Thyroid gland (tissue), 4 donors: ENCODE data around the gene SAMD4A. TPM values are rescaled to one million over a fixed set of nuclear protein-coding genes. Genes with fewer than 3 reads are reported as not detected.

Experiments used
- DNase-seq, 2 donors: peaks; one replicate each; pipeline ENCODE4 v3.0.0-alpha.2; 2019
- H3K27ac ChIP-seq, 3 donors: fragments of 200-600 bp; sonication (generic); 1 replicate in 2 of 3; 2 replicates in 1 of 3; pipeline ENCODE4 v1.5.1; 2016 to 2019; ENCODE audit warnings: mild to moderate bottlenecking in 1 of 3, moderate library complexity in 1 of 3
- H3K27me3 ChIP-seq: fragments of 200-600 bp; sonication (generic); one replicate; pipeline ENCODE4 v1.5.1; 2019
- H3K36me3 ChIP-seq, 2 donors: fragments of 200-600 bp; sonication (generic); one replicate each; pipeline ENCODE4 v1.5.1; 2016 to 2019
- H3K4me1 ChIP-seq, 2 donors: fragments of 200-600 bp; sonication (generic); one replicate each; pipeline ENCODE4 v1.5.1; 2017 to 2019
- H3K4me3 ChIP-seq, 3 donors: fragments of 200-600 bp; sonication (generic); replicated peaks in 1 of 3; 1 replicate in 2 of 3; 2 replicates in 1 of 3; pipeline ENCODE4 v1.5.1; 2016; ENCODE audit warnings: mild to moderate bottlenecking in 1 of 3
- H3K9me3 ChIP-seq: fragments of 200-600 bp; sonication (generic); one replicate; pipeline ENCODE4 v1.5.1; 2017
- CTCF ChIP-seq, 6 experiments: fragments of 200-600 bp in 3 of 6; fragments of 450-650 bp in 3 of 6; sonication (generic) in 3 of 6; IDR thresholded peaks; one replicate each; pipeline ENCODE4 v1.5.1; 2016 to 2019; ENCODE audit warnings: antibody characterized with exemption in 6 of 6, mild to moderate bottlenecking in 2 of 6, inconsistent platforms in 1 of 6, moderate library complexity in 1 of 6
- POLR2A ChIP-seq, 2 donors: fragments of 450-650 bp; IDR thresholded peaks; one replicate each; pipeline ENCODE4 v1.6.1; 2017; ENCODE audit warnings: antibody characterized with exemption in 2 of 2, mild to moderate bottlenecking in 2 of 2, moderate library complexity in 1 of 2
- WGBS, 2 donors: methylation state at CpG; one replicate each; pipeline ENCODE4 v1.1.5; 2017; 5-methylcytosine and 5-hydroxymethylcytosine counted together
- intact Hi-C: fragments of 100-400 bp; cut with DNase I; formaldehyde crosslinking; loops from one replicate; pipeline ENCODE4 v1.15.1; 2023
- total RNA-seq, 4 donors: library from RNA; depleted of rRNA; stranded (reverse); fragments of >200 nt; gene quantifications; one replicate each; pipeline ENCODE4 v1.2.3, GENCODE V29; 2016

SAMD4A gene
- total RNA-seq, 4 donors from 2014 or later, result 12.6 to 32.7 (median 17.6) TPM

- Histone ChIP-seq H3K4me1 (peaks cover 0 to 6% of the 10 kb centered on the region in 2 donors), H3K27me3 (no peaks in the 10 kb centered on the region), H3K36me3 (no peaks in the 10 kb centered on the region), H3K27ac (no peak overlapping the region), H3K9me3 (no peaks in the 10 kb centered on the region), H3K4me3 (no peak overlapping the region)
- DNase-seq, result no peak
- no peak for TF ChIP-seq POLR2A (IDR thresholded peaks at IDR 0.05)
- no peak for TF ChIP-seq CTCF (IDR thresholded peaks at IDR 0.05)
- 81 to 82% methylated on average over 6 of the region's 6 CpGs for WGBS, 2 donors
- intact Hi-C loops, result no loop called here
Observed at GRCh38 chr14:54659365-54659764, 92.4 kb downstream of the SAMD4A start.

GRCh38 chr14:54660604-54661111 is 93.7 kb downstream of the SAMD4A start:
- TF ChIP-seq CTCF (IDR thresholded peaks at IDR 0.05) (no peak), POLR2A (IDR thresholded peaks at IDR 0.05) (no peak)
- Histone ChIP-seq H3K4me3 (no peak overlapping the region), H3K27ac (no peak overlapping the region), H3K27me3 (no peaks in the 10 kb centered on the region), H3K9me3 (no peaks in the 10 kb centered on the region), H3K36me3 (no peaks in the 10 kb centered on the region), H3K4me1 (peaks cover 0 to 5% of the 10 kb centered on the region in 2 donors)
- no peak for DNase-seq
- WGBS, 2 donors, result 85 to 88% methylated on average over 4 of the region's 4 CpGs
- intact Hi-C loops, result no loop called here

DNA sequence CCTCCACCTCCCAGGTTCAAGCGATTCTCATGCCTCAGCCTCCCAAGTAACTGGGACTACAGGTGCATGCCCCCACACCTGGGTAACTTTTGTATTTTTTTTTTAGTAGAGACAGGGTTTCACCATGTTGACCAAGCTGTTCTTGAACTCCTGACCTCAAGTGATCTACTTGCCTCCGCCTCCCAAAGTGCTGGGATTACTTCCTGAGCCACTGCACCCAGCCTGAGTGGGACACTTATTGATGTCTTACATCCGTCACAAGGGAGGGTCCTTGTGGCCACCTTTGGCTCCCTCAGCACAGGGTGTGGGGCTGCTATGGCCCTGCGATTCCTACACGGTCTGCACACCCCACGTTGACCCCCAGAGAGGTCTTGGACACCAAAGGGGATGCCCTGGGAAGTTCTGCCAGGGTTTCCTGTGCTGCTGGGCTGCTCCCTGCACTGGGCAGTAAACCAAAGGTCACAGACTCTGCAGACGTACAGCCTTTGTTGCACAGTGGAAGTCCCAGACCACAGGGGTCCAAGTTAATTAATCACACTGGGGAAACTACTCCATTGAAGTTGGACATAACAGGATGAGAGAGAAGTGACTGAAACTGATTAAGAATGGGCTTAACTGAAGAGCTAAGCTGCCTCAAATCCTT is 95.7 kb downstream of the SAMD4A start:
- TF ChIP-seq CTCF (IDR thresholded peaks at IDR 0.05), result no peak
- TF ChIP-seq POLR2A (IDR thresholded peaks at IDR 0.05), result no peak

GRCh38 chr14:54664961-54665360 is 98.0 kb downstream of the SAMD4A start:
- no peaks in the 10 kb centered on the region for H3K36me3 ChIP-seq
- TF ChIP-seq POLR2A (IDR thresholded peaks at IDR 0.05), result no peak
- TF ChIP-seq CTCF (IDR thresholded peaks at IDR 0.05), result no peak
- no peak for DNase-seq
- 73% methylated on average over 2 of the region's 2 CpGs for WGBS, 2 donors
- H3K27me3 ChIP-seq, result no peaks in the 10 kb centered on the region
- no peak overlapping the region for H3K4me3 ChIP-seq
- H3K4me1 ChIP-seq, result peaks cover 0 to 11% of the 10 kb centered on the region in 2 donors
- H3K27ac ChIP-seq, result no peak overlapping the region
- no peaks in the 10 kb centered on the region for H3K9me3 ChIP-seq
- intact Hi-C loops, result no loop called here

More for the DNA sequence above, 95.7 kb downstream of the SAMD4A start:
- H3K4me1 ChIP-seq, result peaks cover 0 to 11% of the 10 kb centered on the region in 2 donors
- DNase-seq, result no peak
- no peaks in the 10 kb centered on the region for H3K36me3 ChIP-seq
- no peak overlapping the region for H3K4me3 ChIP-seq
- H3K27me3 ChIP-seq, result no peaks in the 10 kb centered on the region
- WGBS, 2 donors, result 68 to 71% methylated on average over 7 of the region's 7 CpGs
- intact Hi-C loops, result no loop called here
- H3K27ac ChIP-seq, result no peak overlapping the region
- no peaks in the 10 kb centered on the region for H3K9me3 ChIP-seq

DNA sequence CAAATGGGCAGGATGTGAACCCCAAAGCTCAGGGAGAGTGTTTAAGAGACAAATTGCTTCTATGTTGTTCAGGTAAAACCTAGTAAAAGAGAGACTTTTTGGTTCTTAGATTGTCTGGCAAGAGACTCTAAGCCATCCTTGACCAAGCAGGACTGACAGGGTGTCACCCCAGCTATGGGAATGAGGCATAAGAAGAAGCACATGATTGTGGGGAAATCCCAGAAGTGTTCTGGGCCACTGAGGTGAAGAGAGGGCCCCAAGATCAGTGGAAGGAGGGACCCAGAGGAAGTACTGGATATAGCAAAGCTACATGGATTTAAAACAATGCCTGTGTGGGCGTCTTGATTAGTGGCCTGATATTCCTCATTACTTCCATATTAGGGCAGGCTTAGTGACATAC is 99.0 kb downstream of the SAMD4A start:
- Histone ChIP-seq H3K4me1 (peaks cover 0 to 11% of the 10 kb centered on the region in 2 donors), H3K4me3 (no peak overlapping the region), H3K27ac (no peak overlapping the region), H3K27me3 (no peaks in the 10 kb centered on the region), H3K36me3 (no peaks in the 10 kb centered on the region), H3K9me3 (no peaks in the 10 kb centered on the region)
- DNase-seq, result no peak
- WGBS, 2 donors, result 94 to 96% methylated on average over 1 of the region's 1 CpG
- no peak for TF ChIP-seq CTCF (IDR thresholded peaks at IDR 0.05)
- TF ChIP-seq POLR2A (IDR thresholded peaks at IDR 0.05), result no peak
- intact Hi-C loops, result no loop called here
